ENCODE data around the gene MT1A.
A peak's percentile ranks its signal among the peaks of the same experiment; 100 is the strongest.
"Not testable (repeated sequence)": the region's sequence is repeated elsewhere in the genome, so short reads cannot be mapped to it uniquely, and the experiment has no call there.

Gene MT1A

GRCh38 chr16:56645311-56645710 is 6.8 kb downstream of the MT1A start:
- no peak for TF ChIP-seq GATA1 (IDR thresholded peaks at IDR 0.05; ENCODE audit: low read depth, low read length)
- no peak for DNase-seq

- no peak for DNase-seq
- TF ChIP-seq POLR2A (IDR thresholded peaks at IDR 0.05; ENCODE audit: low read length) (no peak), GATA1 (IDR thresholded peaks at IDR 0.05; ENCODE audit: low read depth, low read length) (no peak)
Measured at GRCh38 chr16:56645838-56646237, 7.4 kb downstream of the MT1A start.

- no peak for DNase-seq
- TF ChIP-seq GATA1 (IDR thresholded peaks at IDR 0.05; ENCODE audit: low read depth, low read length) (no peak), POLR2A (IDR thresholded peaks at IDR 0.05; ENCODE audit: low read length) (no peak)
Measured at GRCh38 chr16:56647641-56648431, 9.4 kb downstream of the MT1A start.

- TF ChIP-seq GATA1 (IDR thresholded peaks at IDR 0.05; ENCODE audit: low read depth, low read length) (no peak), POLR2A (IDR thresholded peaks at IDR 0.05; ENCODE audit: low read length) (no peak)
- DNase-seq, result no peak
Measured at GRCh38 chr16:56649271-56649670, 10.8 kb downstream of the MT1A start.

- TF ChIP-seq GATA1 (IDR thresholded peaks at IDR 0.05; ENCODE audit: low read depth, low read length), result no peak
- no peak for TF ChIP-seq POLR2A (IDR thresholded peaks at IDR 0.05; ENCODE audit: low read length)
- no peak for DNase-seq
Measured at GRCh38 chr16:56649820-56650219, 11.4 kb downstream of the MT1A start.

GRCh38 chr16:56651586-56651985 is 13.1 kb downstream of the MT1A start, which contains the start of gene MT1B:
Gene MT1B (plus strand): TSS chr16:56651886. CDS start chr16:56651954, 68 bp downstream.
- DNase-seq, result no peak
- no peak for TF ChIP-seq GATA1 (IDR thresholded peaks at IDR 0.05; ENCODE audit: low read depth, low read length)
- no peak for TF ChIP-seq POLR2A (IDR thresholded peaks at IDR 0.05; ENCODE audit: low read length)

- DNase-seq, result no peak
- TF ChIP-seq GATA1 (IDR thresholded peaks at IDR 0.05; ENCODE audit: low read depth, low read length) (no peak), POLR2A (IDR thresholded peaks at IDR 0.05; ENCODE audit: low read length) (no peak)
Measured at GRCh38 chr16:56652600-56652999, 14.1 kb downstream of the MT1A start.

- no peak for TF ChIP-seq GATA1 (IDR thresholded peaks at IDR 0.05; ENCODE audit: low read depth, low read length)
- TF ChIP-seq POLR2A (IDR thresholded peaks at IDR 0.05; ENCODE audit: low read length), result no peak
- DNase-seq, result no peak
Measured at GRCh38 chr16:56653218-56653617, 14.8 kb downstream of the MT1A start.

GRCh38 chr16:56657555-56658326 is 19.3 kb downstream of the MT1A start, which contains the start of gene MT1F:
Gene MT1F (plus strand): TSS chr16:56657959. CDS start chr16:56658059, 100 bp downstream.
- TF ChIP-seq GATA1 (IDR thresholded peaks at IDR 0.05; ENCODE audit: low read depth, low read length) (no peak), POLR2A (IDR thresholded peaks at IDR 0.05; ENCODE audit: low read length) (no peak)
- peak; percentile 9 to 33 for DNase-seq

- DNase-seq, result no peak
- TF ChIP-seq POLR2A (IDR thresholded peaks at IDR 0.05; ENCODE audit: low read length) (no peak), GATA1 (IDR thresholded peaks at IDR 0.05; ENCODE audit: low read depth, low read length) (no peak)
Measured at GRCh38 chr16:56658327-56658875, 19.9 kb downstream of the MT1A start.

GRCh38 chr16:56662357-56663354 is 24.2 kb downstream of the MT1A start:
- DNase-seq, result no peak
- TF ChIP-seq POLR2A (IDR thresholded peaks at IDR 0.05; ENCODE audit: low read length) (no peak), GATA1 (IDR thresholded peaks at IDR 0.05; ENCODE audit: low read depth, low read length) (no peak)

- TF ChIP-seq POLR2A (IDR thresholded peaks at IDR 0.05; ENCODE audit: low read length) (no peak), GATA1 (IDR thresholded peaks at IDR 0.05; ENCODE audit: low read depth, low read length) (no peak)
Measured at GRCh38 chr16:56664506-56664905, 26.0 kb downstream of the MT1A start.

GRCh38 chr16:56665286-56666261 is 27.1 kb downstream of the MT1A start:
- DNase-seq, result not testable (repeated sequence)

More at GRCh38 chr16:56664506-56664905, 26.0 kb downstream of the MT1A start:
- DNase-seq, result no peak

All from erythroblast (primary cell).